ENCODE measurements around the gene SAT1.

Gene SAT1

DNA sequence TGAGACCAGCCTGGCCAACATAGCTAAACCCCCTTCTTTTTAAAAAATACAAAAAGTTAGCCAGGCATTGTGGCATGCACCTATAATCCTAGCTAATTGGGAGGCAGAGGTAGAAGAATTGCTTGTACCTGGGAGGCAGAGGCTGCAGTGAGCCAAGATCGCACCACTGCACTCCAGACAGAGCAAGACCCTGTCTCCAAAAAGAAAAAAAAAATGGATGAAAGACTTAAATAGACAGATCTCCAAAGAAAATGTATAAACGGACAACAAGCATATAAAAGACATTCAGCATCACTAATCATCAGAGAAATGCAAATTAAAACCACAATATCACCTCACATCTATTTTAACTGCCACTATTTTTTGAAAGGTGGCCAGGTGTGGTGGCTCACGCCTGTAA is 6.6 kb upstream of the SAT1 start:
- no peak for DNase-seq (ENCODE audit: low spot score)

- DNase-seq (ENCODE audit: low spot score) = peak; percentile 78
These were observed 3.9 kb upstream of the SAT1 start for GRCh38 chrX:23779025-23779424.

- DNase-seq (ENCODE audit: low spot score) = peak; percentile 51
These were observed 518 bp upstream of the SAT1 start for GRCh38 chrX:23782455-23782854.

DNA sequence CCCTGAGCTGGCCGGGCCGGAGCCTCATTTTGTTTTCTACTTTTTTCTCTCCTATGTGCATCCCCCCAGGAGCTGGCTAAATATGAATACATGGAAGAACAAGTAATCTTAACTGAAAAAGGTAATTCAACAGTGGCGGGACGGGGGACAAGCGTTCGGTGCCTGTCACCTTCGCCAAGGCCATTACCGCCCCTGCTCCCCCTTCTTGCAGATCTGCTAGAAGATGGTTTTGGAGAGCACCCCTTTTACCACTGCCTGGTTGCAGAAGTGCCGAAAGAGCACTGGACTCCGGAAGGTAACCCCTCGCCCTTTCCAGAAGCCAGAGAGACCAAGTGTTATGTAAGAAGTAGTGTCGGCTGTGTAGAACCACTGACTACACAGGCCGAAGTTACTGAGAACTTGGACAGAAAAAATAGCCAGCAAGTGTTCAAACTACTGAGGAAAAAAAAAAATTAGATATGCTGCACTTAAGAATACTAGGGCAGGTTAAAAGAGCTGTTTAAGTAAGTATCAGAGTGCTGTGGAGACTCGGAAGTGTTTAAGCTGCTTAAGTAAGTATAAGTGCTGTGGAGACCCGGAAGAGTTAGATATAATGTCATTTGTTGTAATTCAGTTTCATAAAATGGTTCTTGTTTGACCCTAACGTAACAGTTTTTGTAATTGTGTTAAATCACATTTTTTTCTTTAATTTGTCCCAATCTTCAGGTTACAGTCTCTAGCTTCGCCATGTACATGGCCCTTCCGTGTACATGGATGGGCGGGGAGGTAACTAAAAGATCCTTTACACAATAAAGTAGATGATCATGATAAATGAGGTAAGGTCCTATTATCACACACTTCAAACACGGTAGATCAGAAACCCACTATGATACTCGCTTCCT is 856 bp downstream of the SAT1 start:
- DNase-seq (ENCODE audit: low spot score) = no peak

GRCh38 chrX:23784470-23785331 is 1.7 kb downstream of the SAT1 start:
- DNase-seq (ENCODE audit: low spot score) = peak; percentile 86

DNA sequence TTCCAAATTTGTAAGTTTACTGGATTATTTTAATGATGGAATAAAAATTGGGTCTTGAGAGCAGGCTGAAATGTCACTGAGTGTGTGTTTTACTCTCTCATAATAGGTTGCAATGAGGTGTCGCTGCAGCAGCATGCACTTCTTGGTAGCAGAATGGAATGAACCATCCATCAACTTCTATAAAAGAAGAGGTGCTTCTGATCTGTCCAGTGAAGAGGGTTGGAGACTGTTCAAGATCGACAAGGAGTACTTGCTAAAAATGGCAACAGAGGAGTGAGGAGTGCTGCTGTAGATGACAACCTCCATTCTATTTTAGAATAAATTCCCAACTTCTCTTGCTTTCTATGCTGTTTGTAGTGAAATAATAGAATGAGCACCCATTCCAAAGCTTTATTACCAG is 2.6 kb downstream of the SAT1 start:
- no peak for DNase-seq (ENCODE audit: low spot score)

- no peak for DNase-seq (ENCODE audit: low spot score)
These were observed 3.4 kb downstream of the SAT1 start for GRCh38 chrX:23786268-23786815.

- no peak for DNase-seq (ENCODE audit: low spot score)
These were observed 4.8 kb downstream of the SAT1 start for GRCh38 chrX:23787745-23788118.

DNA sequence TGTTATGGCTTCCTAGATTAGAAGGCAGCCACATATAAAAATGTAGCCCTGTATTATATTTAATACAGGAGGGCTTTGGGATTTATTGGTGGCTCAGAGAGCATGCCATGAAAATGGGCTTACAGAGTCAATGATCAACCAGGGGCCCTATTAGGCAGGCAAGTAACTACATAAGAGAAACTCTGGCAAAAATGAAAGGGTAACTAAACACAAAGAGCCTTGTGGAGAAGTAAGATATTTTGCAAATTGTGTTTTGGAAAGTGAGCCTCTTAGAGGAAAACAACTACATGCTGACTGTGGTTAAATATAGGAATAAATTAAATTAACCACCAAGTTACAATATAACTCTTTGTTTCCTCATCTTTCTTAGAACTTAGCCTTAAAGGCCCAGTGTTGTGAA is 5.5 kb downstream of the SAT1 start:
- no peak for DNase-seq (ENCODE audit: low spot score)

DNA sequence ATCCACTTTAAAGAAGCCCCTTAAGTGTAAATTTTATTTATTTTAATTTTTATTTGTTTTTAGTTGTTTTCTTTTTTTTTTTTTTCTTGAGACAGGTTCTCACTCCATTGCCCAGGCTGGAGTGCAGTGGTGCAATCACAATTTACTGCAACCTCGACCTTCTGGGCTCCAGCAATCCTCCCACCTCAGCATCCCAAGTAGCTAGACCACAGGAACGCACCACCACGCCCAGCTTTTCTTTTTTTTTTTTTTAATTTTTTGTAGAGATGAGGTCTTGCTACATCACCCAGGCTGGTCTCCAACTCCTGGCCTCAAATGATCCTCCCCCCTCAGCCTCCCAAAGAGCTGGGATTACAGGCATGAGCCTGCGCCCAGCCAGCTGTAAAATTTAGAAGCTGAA is 6.0 kb downstream of the SAT1 start:
- DNase-seq (ENCODE audit: low spot score) = no peak

- DNase-seq (ENCODE audit: low spot score) = no peak
These were observed 6.6 kb downstream of the SAT1 start for GRCh38 chrX:23789386-23790154.

- DNase-seq (ENCODE audit: low spot score) = no peak
These were observed 7.2 kb downstream of the SAT1 start for GRCh38 chrX:23790155-23790497.

- no peak for DNase-seq (ENCODE audit: low spot score)
These were observed 10.0 kb downstream of the SAT1 start for GRCh38 chrX:23792861-23793553.

DNA sequence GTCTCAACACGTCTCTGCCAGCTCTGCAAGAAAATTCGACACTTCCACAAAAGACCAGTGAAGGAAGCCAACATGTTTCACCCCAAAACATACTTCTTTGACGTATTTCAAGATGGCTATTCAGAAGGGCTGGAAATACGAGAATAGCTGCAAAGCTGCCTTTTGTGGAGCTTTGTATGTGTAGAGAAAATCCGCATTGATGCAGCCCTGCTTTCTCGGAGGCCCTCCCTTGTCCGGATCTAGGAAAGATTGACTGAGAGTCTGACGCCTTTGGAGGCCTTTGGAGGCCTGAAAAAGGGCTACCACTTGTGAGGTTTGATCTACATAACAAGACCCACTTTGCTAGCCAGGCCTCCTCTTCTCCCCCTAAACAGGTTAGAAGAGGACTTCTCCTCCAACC is 12.2 kb downstream of the SAT1 start:
- no peak for DNase-seq (ENCODE audit: low spot score)

- DNase-seq (ENCODE audit: low spot score) = no peak
These were observed 14.6 kb downstream of the SAT1 start for GRCh38 chrX:23797371-23798128.

DNA sequence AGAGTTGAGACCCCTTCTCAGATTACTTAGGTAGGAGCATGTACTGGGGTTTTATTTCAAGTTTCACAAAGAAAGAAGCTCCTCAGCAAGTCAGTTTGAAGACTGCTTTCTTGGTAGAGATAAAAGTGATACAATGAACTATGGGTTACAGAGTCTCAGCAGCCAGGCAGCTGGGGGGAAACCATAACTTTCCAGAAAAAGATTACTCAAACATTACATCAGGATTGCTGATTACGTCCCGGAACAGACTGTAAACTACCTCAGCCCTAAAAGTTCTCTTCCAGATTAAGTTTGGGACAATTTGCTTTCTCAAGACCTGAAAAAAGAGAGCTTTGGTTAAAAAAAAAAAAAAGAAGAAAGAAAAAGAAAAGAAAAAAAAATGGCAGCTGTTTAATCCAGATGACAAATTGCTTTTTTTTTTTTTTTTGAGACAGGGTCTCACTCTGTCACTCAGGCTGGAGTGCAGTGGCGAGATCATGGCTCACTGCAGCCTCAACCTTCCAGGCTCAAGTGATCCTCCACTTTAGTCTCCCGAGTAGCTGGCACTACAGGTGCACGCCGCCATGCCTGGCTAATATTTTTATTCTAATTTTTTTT is 16.6 kb downstream of the SAT1 start:
- DNase-seq (ENCODE audit: low spot score) = no peak

GRCh38 chrX:23802431-23802830 is 19.5 kb downstream of the SAT1 start:
- no peak for DNase-seq (ENCODE audit: low spot score)

GRCh38 chrX:23803931-23804381 is 21.0 kb downstream of the SAT1 start:
- no peak for DNase-seq (ENCODE audit: low spot score)

GRCh38 chrX:23804578-23804977 is 21.6 kb downstream of the SAT1 start:
- DNase-seq (ENCODE audit: low spot score) = no peak

GRCh38 chrX:23805389-23805788 is 22.4 kb downstream of the SAT1 start:
- no peak for DNase-seq (ENCODE audit: low spot score)

All from RKO (cell line).